Measurements from ENCODE around the gene GDI1.
A peak's percentile ranks its signal among the peaks of the same experiment; 100 is the strongest.

Gene GDI1

DNA sequence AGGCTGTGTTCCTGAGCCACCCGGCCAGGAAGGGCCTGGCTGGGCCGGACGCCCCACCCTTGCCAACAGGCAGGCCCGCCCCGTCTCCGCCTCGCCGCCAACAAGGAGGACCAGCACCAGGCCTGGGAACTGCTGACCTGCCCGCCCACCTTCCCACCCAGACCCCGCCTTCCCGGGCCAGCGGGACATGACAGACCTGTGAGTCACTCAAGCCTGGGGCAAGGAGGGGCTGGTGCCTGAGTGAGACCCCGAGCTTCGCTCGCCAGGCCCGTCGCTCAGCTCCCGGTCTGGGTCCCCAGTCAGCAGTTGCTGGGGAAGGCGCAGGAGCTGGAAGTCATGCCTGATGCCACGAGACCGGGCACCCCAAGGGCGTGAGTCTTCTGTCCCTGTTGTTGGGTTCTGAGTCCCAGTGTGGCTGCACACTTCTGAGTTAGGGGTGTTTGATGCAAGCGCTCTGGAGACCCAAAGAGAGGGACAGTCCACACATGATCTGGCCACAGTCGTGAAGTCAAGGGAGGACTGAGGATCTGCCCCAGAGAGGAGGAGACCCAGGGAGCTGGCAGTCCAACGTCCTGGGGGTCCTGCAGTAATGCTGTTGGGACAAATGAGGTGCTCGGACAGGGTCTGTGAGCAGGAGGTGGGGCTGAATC, 27.6 kb upstream of the GDI1 start, which contains the start of gene DNASE1L1:
Gene DNASE1L1 (minus strand): TSS at position 33 of the 650 bp plus-strand sequence. CDS start 3,686 bp downstream, outside the sequence.
- DNase-seq, result no peak

DNA sequence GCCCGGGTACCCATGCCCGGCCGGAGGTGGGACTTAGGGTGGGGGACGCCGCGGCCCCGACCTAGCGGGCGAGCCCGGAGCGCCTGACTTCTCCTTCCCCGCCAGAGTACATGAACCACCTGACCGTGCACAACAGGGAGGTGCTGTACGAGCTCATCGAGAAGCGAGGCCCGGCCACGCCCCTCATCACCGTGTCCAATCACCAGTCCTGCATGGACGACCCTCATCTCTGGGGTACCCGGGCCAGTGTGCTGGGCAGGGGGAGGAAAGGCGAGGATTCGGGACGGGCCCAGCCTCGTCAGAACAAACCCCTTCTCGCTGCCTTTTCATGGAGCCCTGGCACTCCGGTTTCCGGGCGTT, 25.0 kb upstream of the GDI1 start:
- DNase-seq, result peak; percentile 68

DNA sequence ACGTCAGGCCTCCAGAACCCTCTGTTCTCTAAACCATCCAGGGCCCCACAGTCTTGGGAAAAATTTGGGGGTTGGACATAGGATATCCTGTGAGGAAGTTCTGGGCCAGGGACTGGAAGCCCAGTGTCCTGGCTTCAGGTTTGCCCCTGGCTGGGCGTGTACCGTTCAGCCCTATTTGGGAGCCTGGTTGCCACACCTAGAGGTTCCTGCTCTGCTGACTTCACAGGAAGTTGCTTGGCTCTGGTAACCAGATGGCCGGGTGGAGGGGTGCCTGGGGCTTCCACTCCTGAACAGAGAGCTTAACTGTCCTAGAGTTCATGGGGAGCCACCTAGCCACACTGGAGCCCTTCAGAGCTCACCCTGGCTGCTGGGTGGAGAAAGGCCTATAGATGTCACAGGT, 24.5 kb upstream of the GDI1 start:
- no peak for DNase-seq

DNA sequence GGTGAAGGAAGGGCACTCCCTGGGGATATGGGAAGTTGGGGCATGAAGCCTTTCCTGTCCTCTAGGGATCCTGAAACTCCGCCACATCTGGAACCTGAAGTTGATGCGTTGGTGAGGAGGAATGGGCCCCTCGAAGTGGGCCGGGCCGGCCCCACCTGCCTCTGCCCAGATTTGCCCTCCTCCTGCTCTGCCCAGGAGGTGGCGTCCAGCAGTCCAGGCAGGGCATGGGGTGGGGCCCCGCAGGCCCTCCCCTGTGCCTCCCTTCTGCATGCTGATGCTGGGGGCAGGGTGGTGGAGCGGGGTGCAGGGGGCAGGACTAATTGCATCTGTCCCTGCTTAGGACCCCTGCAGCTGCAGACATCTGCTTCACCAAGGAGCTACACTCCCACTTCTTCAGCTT, 23.8 kb upstream of the GDI1 start:
- no peak for DNase-seq

DNA sequence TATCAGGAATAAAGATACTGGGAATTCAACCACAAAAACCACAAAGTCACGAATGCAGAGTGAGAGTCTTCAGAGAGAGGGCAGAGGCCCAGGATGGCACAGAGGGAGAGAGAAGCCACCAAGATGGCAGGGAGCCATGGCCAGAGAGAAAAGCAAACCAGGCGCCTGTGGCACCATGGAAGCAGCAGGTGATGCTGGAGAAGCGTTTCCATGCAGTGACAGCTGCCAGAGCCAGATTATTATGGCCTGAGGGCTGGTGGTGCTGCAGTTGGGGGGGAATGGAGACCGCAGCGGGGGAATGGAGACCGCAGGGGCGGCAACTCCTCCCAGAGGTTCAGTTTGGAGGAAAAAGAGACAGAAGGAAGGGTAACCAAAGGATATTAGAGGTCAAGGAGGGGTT, 19.8 kb upstream of the GDI1 start:
- peak; percentile 81 for DNase-seq

DNA sequence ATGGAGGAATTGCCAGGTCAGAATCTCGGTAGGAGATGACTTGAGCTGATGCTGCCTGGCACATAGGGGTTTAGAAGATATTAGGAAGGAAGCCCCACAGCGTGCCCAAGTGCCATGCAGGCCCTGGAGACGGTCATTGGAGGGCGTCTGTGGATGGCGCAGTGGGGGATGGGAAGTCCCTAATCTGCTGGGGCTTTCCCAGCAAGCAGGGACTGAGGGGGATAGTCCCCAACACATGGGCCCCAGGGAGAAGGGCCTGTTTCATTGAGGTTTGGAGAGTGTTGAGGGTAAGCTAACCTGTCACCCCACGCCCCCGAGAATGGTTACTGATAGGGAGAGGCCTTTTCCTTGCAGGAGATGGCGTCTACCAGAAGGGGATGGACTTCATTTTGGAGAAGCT, 17.8 kb upstream of the GDI1 start:
- no peak for DNase-seq

DNA sequence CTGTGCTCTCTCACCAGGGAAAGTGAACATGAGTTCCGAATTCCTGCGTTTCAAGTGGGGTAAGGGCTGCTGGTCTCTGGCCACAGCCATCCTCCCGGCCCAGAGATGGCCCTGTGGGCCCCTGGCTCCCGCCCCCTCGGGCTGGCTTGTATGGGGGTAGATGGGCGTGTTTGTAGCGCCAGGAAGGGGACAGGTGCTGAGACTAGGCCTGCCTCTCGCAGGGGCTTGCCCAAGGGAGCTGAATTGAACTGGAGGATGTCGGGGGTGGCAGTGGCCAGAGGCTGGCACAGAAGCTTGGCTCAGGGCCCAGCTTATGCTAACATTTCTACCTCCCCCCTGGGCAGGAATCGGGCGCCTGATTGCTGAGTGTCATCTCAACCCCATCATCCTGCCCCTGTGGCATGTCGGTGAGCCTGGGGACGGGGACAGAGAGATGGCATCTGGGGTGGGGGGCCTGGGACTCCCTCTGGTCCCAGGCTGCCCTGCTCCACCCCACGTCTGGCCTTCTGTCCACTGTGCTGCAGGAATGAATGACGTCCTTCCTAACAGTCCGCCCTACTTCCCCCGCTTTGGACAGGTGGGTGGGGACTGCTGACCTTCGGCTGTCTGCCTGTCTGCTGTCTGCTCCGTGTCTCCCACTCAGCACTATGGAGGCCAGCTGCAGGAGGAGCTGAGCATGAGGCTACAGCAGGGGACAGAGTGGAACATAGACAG, 17.1 kb upstream of the GDI1 start:
- DNase-seq, result peak; percentile 51

DNA sequence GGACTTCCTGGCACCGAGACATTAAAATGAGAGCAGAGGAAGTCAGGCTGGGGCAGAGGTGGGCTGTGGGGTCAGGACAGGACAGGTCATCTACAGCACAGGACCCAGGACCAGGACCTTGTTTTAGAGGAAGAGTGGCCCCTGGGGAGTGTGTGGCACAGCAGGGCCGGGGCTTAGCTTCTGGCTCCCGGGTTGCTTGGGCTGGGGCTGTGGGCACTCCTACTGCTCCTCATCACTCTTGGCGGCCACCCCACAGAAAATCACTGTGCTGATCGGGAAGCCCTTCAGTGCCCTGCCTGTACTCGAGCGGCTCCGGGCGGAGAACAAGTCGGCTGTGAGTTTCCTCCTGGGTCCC, 16.6 kb upstream of the GDI1 start:
- no peak for DNase-seq

DNA sequence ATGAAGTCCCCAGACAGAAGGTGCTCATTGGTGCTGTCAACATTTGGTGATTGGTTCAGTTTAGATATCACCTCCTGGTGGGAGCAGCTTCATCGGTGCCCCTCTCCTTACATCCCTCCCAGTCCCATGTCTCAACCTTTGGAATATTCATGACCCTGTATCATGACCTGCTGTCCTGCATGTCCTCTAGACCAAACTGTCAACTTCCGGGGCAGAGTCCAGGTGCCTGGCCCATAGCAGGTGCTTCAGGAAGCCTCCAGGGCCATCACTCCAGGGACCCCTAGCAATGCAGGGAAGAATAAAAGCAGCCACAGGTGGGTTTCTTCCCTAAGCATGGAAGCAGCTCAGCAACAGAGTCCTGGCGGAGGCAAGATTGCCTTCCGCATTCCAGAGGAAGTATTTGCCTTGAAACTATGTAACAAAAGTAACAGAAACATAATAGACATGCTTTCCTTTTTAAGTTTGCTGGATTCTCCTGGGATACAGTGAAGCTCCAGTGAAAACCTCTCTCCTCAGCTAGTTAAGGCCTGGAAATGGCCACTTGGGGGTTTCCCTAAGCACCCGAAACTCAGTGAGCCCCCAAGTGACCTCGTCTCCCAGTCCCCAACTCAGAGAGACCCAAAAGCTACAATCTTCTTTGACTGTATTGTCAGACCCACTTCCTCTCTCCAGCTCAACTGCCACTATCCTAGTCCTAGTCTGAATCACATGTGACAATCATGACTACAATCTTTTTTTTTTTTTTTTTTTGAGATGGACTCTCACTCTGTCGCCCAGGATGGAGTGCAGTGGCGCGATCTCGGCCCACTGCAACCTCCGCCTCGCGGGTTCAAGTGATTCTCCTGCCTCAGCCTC, 9.8 kb upstream of the GDI1 start:
- no peak for DNase-seq

DNA sequence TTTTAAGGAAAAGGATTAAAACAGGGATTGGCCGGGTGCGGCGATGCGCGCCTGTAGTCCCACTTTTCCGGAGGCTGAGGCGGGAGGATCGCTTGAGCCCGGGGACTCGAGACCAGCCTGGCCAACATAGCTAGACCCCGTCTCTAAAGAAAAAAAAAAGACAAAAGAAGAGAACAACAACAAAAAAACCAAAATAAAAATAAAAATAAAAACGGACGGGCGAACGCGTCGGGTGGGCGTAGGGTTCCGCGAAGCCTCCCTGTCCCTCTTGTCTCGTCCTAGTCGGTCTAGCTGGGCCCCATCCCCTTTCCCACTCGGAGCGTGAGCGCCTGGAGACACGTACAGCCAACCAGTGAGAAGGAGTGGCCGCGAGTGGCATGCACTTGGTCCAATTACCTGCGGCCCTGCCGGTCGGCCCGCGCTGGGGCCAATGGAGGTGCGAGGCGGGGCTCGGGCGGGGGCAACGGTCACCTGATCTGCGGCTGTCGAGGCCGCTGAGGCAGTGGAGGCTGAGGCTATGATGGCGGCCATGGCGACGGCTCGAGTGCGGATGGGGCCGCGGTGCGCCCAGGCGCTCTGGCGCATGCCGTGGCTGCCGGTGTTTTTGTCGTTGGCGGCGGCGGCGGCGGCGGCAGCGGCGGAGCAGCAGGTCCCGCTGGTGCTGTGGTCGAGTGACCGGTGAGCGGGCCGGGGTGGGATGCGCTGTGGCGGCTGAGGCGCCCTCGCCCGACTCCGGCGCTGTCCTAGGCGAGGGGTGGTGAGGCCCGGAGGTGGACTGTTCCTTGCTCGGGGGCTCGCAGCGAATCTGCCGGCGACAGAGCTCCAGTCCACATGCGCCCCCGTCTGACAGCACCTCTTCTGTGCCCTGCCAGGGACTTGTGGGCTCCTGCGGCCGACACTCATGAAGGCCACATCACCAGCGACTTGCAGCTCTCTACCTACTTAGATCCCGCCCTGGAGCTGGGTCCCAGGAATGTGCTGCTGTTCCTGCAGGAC, 8.5 kb upstream of the GDI1 start, which contains the start of gene ATP6AP1:
Gene ATP6AP1 (plus strand): TSS at position 502 of the 996 bp plus-strand sequence. CDS start 16 bp downstream, at position 518.
- peak; percentile 92 for DNase-seq

DNA sequence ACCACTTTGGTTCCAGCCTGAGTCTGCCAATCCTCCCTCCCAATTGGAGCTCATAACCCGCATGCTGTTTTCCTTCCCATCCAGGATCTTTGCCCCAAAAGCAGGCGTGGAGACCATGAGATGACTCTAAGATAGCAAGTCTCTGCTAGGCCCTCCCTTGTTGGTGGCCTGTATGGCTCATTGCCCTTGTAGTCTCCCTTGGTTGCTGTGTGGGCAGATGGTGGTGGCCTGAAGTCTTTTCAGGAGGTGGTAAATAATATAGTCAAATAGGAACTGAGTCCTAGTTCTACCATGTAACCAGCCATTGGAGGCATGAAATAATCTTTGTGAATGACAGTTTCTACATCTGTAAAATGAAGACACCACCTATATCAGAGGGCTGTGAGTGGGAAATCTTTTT, 7.2 kb upstream of the GDI1 start:
- DNase-seq, result no peak

DNA sequence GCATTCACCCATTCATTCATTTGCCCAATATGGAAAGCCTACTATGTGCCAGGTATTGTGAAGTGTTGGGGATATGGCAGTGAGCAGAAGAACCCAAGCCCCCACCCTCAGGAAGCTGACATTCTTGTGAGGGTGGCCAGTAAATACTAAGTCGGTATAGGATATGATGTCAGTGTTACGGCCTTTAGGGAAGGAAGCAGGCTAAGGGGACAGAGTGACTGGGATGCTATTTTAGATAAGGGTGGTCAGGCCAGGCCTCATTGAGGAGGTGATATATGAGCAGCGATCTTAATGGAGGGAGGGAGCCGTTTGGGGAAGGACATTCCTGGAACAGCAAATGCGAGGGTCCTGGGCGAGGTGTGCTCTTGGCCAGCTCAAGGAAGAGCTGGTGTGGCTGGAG, 6.5 kb upstream of the GDI1 start:
- DNase-seq, result no peak

DNA sequence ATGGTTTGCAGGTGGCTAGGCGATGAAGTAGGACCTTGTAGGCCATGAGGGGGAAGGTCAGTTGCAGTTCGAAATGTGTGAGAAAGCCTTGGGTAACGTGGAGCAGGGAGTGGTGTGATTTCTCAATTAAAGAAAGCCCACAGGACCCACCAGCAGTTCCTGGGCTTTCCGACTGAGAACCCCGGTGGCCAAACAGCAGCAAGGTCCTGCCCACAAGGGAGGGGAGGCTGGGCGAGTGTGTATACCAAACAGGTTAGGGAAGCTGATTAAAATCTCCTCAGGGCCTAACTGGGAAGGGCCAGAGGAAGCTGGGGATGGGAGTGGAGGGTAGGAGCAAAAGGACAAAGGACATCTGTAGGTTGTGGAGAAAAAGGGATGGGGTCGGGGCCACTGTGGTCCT, 6.0 kb upstream of the GDI1 start:
- DNase-seq, result no peak

DNA sequence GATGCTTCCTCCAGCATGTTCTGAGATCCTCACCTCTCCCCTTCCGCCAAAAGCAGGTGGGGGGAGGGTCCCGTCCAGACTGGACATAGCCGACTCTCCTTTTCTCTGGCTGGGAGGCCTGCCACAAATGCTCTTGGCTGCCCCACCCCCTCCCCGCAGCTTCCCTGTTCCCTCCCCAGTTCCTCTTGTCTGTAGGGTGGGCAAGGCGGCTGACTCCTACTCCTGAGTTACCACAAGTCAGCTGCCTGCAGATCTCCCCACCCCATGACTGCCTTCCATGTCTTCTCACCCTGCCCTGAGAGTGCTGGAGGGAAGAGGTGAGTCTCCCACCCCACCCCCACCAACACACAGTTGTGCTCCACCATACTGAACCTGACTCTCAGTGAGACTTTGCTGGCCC, 5.6 kb upstream of the GDI1 start:
- DNase-seq, result no peak

DNA sequence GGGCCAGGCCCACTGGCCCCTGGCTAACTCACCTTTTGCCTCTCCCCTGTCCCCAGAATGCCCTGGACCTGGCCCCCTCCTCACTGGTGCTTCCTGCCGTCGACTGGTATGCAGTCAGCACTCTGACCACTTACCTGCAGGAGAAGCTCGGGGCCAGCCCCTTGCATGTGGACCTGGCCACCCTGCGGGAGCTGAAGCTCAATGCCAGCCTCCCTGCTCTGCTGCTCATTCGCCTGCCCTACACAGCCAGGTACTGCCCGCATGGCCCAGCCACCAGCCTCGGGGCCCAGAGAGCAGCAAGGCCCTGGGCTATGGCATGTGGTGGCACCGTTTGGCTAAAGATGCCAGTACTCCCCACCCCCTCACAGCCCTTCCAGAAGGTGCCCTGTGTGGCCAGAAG, 4.7 kb upstream of the GDI1 start:
- no peak for DNase-seq

DNA sequence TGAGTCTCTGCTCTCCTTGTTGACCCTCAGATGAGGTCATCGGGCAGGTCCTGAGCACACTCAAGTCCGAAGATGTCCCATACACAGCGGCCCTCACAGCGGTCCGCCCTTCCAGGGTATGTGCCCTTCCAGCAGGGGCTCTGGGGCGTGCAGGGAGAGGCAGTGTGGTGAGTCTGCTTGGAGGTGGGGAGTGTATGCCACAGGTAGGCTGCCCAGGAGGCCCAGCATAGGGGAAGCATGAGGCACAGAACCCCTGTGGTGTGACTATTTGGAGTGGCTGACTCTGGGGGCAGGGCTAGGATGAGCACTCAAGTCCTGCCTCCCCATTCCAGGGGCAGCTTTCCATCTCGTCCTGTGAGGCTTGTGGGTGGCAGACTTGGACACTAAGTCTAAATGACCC, 3.3 kb upstream of the GDI1 start:
- no peak for DNase-seq

DNA sequence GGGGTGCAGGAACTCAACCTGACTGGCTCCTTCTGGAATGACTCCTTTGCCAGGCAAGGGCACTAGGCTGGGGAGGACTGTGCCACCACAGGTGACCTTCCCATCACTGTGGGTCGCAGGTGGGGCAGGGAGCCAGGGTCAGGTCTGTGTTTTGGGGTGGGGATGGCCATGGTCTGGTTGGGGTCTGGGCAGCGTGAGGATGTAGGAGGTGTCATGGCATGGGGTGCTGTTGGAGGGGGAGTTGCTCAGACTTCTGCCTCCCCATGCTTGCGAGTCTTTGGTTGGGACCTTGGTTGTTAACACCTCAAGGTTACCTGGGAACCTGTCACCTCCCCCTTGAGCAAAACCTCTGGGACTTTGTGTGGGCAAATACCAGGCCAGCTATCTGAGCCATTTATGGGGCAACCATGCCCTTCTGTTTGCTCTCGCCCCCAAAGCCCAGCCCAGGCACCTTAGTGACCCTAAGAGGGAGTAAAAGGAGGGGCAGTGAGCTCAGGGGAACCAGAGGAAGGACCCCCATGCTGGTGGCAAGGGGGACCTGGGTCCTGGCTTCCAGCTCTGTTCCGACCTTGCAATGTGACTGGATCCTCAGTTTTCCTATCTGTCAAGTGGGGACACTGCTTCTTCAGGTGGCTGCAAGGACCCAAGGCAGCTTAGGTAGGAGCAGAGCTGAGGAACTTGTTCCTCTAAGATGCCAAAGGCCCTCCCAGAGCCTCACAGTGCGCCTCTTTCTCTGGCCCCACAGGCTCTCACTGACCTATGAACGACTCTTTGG, 2.4 kb upstream of the GDI1 start:
- DNase-seq, result no peak

DNA sequence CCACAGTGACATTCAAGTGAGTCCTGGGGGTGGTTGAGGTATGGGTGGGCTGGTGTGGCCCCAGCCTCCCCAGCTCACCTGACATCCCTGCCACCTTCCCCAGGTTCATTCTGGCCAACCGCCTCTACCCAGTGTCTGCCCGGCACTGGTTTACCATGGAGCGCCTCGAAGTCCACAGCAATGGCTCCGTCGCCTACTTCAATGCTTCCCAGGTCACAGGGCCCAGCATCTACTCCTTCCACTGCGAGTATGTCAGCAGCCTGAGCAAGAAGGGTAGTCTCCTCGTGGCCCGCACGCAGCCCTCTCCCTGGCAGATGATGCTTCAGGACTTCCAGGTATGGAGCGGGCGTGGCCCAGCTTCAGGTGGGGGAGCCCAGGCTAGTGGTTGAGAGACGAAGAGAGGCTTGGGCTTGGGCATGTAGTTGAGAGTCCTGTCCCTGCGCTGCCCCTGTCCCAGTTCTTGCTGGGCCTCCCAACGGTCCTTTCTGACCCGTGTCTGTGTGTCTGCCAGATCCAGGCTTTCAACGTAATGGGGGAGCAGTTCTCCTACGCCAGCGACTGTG, 1.7 kb upstream of the GDI1 start:
- no peak for DNase-seq

DNA sequence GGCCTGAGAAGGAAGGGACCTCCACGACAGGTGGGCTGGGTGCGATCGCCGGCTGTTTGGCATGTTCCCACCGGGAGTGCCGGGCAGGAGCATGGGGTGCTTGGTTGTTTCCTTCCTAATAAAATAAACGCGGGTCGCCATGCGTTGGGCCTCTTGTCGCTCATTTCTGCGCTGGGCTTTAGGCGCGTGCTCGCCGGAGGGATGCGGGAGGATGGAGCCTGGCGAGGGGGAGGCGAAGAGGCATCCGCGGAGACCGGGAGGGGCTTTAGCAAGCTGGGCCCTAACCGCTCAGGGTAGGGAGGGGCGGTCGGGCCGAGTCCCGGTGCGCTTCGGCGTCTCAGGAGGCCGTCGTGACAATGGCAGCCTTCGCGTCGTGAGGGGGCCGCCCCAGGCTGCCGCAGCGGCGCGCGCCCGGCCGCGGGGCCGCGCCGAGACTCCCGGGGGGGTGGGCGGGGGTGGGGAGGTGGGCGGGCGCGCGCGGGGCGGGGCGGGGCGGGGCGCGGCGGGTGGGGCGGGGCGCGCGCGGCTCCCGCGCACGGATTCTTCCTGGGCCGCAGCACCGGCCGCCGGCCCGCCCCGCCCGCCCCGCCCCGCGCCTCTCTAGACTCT, 476 bp upstream of the GDI1 start:
- DNase-seq, result peak; percentile 18

DNA sequence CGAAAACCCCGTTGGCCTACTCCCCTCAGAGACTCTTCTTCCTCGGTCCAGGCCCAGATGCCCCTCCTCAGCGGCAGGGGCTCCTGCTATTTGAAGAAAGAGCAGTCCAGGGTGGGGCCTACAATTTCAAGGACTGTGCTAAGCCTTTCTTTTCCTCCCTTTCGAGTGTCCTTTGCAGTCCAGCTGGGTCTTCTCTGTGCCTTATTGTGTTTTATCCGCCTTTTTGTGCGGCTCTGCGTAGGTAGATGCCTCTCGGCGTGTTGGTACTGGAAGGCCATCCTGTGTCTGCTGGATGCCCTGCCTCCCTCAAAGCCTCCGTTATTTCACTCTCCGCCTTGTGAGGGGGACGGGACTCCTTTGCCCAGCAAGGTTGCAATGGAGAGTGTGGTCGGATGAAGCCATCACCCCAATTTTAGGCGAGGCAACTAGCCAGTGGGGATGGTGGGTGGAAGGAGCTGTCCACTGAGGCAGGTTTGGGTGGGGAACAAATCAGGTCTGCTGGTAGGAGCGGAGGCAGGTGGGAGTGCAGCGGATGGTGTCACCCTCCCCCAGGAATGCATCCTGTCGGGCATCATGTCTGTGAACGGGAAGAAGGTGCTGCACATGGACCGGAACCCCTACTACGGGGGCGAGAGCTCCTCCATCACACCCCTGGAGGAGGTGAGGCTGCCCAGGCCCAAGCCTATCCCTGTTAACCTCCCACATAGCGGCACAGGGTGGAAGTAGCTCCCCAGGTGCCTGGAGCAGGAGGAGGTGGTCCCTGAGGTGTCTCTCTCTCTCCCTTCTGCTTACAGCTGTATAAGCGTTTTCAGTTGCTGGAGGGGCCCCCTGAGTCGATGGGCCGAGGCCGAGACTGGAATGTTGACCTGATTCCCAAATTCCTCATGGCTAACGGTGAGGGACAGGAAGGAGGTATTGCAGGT, 1.3 kb downstream of the GDI1 start:
- no peak for DNase-seq

Data from NCI-H1092 (cell line).